IMR-90 (cell line): ENCODE data around the gene TPCN1.

Experiments used
- BHLHE40 ChIP-seq: fragments of 150-350 bp; IDR thresholded peaks from 2 replicates; pipeline ENCODE4 v1.6.1; 2016; ENCODE audit warnings: mild to moderate bottlenecking, low read depth, low read length
- MAZ ChIP-seq: IDR thresholded peaks from 2 replicates; pipeline ENCODE4 v1.6.1; 2012; ENCODE audit warnings: low read depth, mild to moderate bottlenecking, low read length, improper control_type of control experiment, moderate library complexity, borderline replicate concordance
- POLR2A ChIP-seq: IDR thresholded peaks from 2 replicates; pipeline ENCODE4 v1.6.1; 2012; ENCODE audit warnings: mild to moderate bottlenecking, low read depth, low read length
- RAD21 ChIP-seq: IDR thresholded peaks from 2 replicates; pipeline ENCODE4 v1.6.1; 2012; ENCODE audit warnings: low read length, improper control_type of control experiment
- RCOR1 ChIP-seq: IDR thresholded peaks from 2 replicates; pipeline ENCODE4 v1.6.1; 2012; ENCODE audit warnings: mild to moderate bottlenecking, low read length, improper control_type of control experiment; ENCODE audit not compliant: insufficient replicate concordance
- TF ChIP-seq, protein P1 (sequence below): fragments of 150-350 bp; IDR thresholded peaks from 2 replicates; pipeline ENCODE4 v1.6.1; 2017; ENCODE audit warnings: mild to moderate bottlenecking, antibody characterized with exemption, low read length, low read depth
- TF ChIP-seq, protein P2 (sequence below): conservative IDR thresholded peaks from 2 replicates; pipeline ENCODE4 v1.5.1; 2012; ENCODE audit warnings: mild to moderate bottlenecking, low read depth, low read length, improper control_type of control experiment

DNA sequence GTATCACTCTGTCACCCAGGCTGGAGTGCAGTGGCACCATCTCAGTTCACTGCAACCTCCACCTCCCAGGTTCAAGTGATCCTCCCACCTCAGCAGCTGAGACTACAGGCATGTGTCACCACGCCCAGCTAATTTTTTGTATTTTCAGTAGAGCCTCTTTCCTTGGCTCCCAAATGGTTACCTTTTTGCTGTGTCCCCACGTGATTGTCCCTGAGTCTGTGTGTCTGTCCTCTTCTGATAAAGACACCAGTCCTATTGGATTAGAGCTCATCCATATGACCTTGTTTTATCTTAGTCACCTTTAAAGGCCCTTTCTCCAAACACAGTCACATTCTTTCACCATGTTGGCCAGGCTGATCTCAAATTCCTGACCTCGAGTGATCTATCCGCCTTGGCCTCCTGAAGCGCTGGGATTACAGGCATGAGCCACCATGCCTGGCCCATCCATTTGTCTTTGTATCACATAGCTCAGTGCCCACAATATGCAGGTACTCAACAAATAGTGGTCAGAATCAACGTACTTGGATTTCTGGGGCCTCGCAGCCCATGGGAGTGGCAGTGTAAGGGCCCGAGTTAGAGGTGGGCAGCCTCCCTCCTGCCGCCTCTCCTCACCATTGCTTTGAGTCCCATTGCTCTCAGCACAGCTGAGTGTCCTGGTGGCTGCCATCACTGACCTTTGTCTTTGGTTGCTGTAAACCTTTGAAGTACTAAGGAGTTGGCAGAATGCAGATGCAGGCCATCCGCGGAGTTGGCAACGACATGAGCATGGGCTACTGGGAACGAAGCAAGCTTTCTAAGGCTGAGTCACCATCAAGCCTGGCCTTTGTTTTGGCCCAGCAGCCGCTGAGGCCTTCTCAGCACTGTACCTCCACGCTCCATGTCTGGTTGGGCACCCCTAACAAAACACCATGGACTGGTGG is 9.3 kb downstream of the TPCN1 start:
- no peak for TF ChIP-seq RCOR1
- no peak for TF ChIP-seq MAZ
- TF ChIP-seq, protein P1, sequence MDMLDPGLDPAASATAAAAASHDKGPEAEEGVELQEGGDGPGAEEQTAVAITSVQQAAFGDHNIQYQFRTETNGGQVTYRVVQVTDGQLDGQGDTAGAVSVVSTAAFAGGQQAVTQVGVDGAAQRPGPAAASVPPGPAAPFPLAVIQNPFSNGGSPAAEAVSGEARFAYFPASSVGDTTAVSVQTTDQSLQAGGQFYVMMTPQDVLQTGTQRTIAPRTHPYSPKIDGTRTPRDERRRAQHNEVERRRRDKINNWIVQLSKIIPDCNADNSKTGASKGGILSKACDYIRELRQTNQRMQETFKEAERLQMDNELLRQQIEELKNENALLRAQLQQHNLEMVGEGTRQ = no peak
- TF ChIP-seq, protein P2, sequence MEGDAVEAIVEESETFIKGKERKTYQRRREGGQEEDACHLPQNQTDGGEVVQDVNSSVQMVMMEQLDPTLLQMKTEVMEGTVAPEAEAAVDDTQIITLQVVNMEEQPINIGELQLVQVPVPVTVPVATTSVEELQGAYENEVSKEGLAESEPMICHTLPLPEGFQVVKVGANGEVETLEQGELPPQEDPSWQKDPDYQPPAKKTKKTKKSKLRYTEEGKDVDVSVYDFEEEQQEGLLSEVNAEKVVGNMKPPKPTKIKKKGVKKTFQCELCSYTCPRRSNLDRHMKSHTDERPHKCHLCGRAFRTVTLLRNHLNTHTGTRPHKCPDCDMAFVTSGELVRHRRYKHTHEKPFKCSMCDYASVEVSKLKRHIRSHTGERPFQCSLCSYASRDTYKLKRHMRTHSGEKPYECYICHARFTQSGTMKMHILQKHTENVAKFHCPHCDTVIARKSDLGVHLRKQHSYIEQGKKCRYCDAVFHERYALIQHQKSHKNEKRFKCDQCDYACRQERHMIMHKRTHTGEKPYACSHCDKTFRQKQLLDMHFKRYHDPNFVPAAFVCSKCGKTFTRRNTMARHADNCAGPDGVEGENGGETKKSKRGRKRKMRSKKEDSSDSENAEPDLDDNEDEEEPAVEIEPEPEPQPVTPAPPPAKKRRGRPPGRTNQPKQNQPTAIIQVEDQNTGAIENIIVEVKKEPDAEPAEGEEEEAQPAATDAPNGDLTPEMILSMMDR = no peak
- no peak for TF ChIP-seq POLR2A
- no peak for TF ChIP-seq RAD21
- TF ChIP-seq BHLHE40 = no peak
